HEK293T (cell line): ENCODE results near the gene ELAC2.

Experiments used
- CTCF ChIA-PET: fragments of 350-600 bp; formaldehyde crosslinking; extraction: SDS; loops from one replicate; lab custom pipeline; 2021; ENCODE audit warnings: antibody characterized with exemption, inconsistent platforms; lab: Yijun Ruan, JAX
- POLR2A ChIA-PET: fragments of 350-600 bp; formaldehyde crosslinking; extraction: SDS; loops from one replicate; lab custom pipeline; 2020; ENCODE audit warnings: antibody characterized with exemption, inconsistent platforms; lab: Yijun Ruan, JAX
- DNase-seq: peaks from one replicate; pipeline ENCODE4 v3.0.0; 2012; ENCODE audit warnings: mixed read lengths; ENCODE audit errors: extremely low spot score
- ARNT ChIP-seq: fragments of 450-650 bp; IDR thresholded peaks from 2 replicates; pipeline ENCODE4 v1.6.1; 2017; ENCODE audit warnings: mild to moderate bottlenecking
- BHLHE40 ChIP-seq: fragments of 450-650 bp; IDR thresholded peaks from 2 replicates; pipeline ENCODE4 v1.6.1; 2016; ENCODE audit warnings: mild to moderate bottlenecking, moderate library complexity, borderline replicate concordance
- CTBP1 ChIP-seq: fragments of 450-650 bp; IDR thresholded peaks from 2 replicates; pipeline ENCODE4 v1.6.1; 2016; ENCODE audit warnings: borderline replicate concordance
- ELF4 ChIP-seq: fragments of 450-650 bp; IDR thresholded peaks from 2 replicates; pipeline ENCODE4 v1.6.1; 2017; ENCODE audit warnings: antibody characterized with exemption
- FOXA1 ChIP-seq: fragments of 450-650 bp; IDR thresholded peaks from 2 replicates; pipeline ENCODE4 v1.6.1; 2016; ENCODE audit warnings: mild to moderate bottlenecking
- FOXK2 ChIP-seq: fragments of 450-650 bp; IDR thresholded peaks from 2 replicates; pipeline ENCODE4 v1.6.1; 2016; ENCODE audit warnings: mild to moderate bottlenecking
- FOXM1 ChIP-seq: fragments of 450-650 bp; IDR thresholded peaks from 2 replicates; pipeline ENCODE4 v1.6.1; 2017; ENCODE audit warnings: mild to moderate bottlenecking, borderline replicate concordance
- HDGF ChIP-seq: fragments of 450-650 bp; IDR thresholded peaks from 2 replicates; pipeline ENCODE4 v1.6.1; 2017; ENCODE audit warnings: antibody characterized with exemption, borderline replicate concordance
- L3MBTL2 ChIP-seq: fragments of 450-650 bp; conservative IDR thresholded peaks from 2 replicates; pipeline ENCODE4 v1.6.1; 2016; ENCODE audit warnings: mild to moderate bottlenecking
- LEF1 ChIP-seq: fragments of 450-650 bp; IDR thresholded peaks from 2 replicates; pipeline ENCODE4 v1.6.1; 2017; ENCODE audit warnings: mild to moderate bottlenecking, borderline replicate concordance
- NFRKB ChIP-seq: fragments of 450-650 bp; IDR thresholded peaks from 2 replicates; pipeline ENCODE4 v1.6.1; 2016; ENCODE audit warnings: mild to moderate bottlenecking, moderate library complexity
- PKNOX1 ChIP-seq: fragments of 450-650 bp; IDR thresholded peaks from 2 replicates; pipeline ENCODE4 v1.6.1; 2016
- SP1 ChIP-seq: fragments of 450-650 bp; IDR thresholded peaks from 2 replicates; pipeline ENCODE4 v1.6.1; 2017
- SUZ12 ChIP-seq: fragments of 450-650 bp; IDR thresholded peaks from 2 replicates; pipeline ENCODE4 v1.6.1; 2016; ENCODE audit warnings: mild to moderate bottlenecking
- TARDBP ChIP-seq: fragments of 450-650 bp; IDR thresholded peaks from 2 replicates; pipeline ENCODE4 v1.6.1; 2016
- ZNF384 ChIP-seq: fragments of 450-650 bp; IDR thresholded peaks from 2 replicates; pipeline ENCODE4 v1.6.1; 2016

ELAC2 gene

DNA sequence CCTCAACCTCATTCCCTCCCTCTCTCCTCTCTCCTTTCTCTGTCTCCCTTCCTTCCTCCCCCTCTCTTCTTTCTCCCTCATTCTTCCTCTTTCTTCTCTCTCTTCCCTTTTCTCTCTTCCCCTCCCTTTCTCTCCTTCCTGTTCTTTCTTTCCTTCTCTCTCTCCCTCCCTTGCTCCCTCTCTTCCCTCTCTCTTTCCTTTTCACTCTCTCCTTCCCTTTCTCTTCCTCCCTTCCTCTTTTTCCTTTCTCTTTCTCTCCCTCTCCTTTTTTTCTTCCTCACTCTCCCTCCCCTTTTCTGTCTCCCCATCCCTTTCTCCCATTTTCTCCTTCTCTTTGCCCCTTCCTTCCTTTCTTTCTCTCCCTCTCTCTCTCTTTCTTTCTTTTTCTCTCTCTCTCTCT is 7.9 kb upstream of the ELAC2 start:
- no peak for DNase-seq
- CTCF ChIA-PET: no interaction called here
- TF ChIP-seq SP1: no peak
- no peak for TF ChIP-seq LEF1
- no peak for TF ChIP-seq BHLHE40
- no peak for TF ChIP-seq SUZ12
- no peak for TF ChIP-seq L3MBTL2
- TF ChIP-seq PKNOX1: no peak
- TF ChIP-seq HDGF: no peak
- no peak for TF ChIP-seq ARNT
- TF ChIP-seq FOXA1: no peak
- TF ChIP-seq TARDBP: no peak
- TF ChIP-seq NFRKB: no peak
- TF ChIP-seq ELF4: no peak
- no peak for TF ChIP-seq ZNF384
- TF ChIP-seq FOXK2: no peak
- TF ChIP-seq CTBP1: no peak
- TF ChIP-seq FOXM1: no peak
- POLR2A ChIA-PET: no interaction called here

DNA sequence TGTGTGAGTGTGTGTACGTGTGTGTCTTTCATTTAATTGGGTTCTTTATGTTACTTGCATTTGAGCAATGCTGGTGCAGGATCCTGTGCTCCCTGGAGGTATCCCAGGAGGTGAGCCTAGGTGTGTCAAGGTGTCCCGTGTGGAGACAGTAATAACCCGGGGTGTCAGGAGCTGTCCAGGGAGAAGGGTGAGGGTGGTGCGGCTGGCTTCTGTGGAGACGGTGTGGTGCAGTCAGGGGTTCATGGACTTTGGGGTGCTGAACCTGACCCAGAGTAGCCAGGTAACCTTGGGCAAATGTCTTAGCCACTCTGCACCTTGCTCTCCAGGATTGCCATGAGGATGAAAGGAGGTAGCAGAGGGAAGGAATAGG is 7.4 kb upstream of the ELAC2 start:
- TF ChIP-seq PKNOX1: no peak
- TF ChIP-seq L3MBTL2: no peak
- TF ChIP-seq FOXK2: no peak
- no peak for TF ChIP-seq TARDBP
- TF ChIP-seq NFRKB: no peak
- DNase-seq: no peak
- ChIA-PET CTCF (interaction anchor here (0.6 kb wide), 1 partner anchor 8 kb away, joined by 3 read pairs; no protein-coding TSS in a partner anchor), POLR2A (no interaction called here)

DNA sequence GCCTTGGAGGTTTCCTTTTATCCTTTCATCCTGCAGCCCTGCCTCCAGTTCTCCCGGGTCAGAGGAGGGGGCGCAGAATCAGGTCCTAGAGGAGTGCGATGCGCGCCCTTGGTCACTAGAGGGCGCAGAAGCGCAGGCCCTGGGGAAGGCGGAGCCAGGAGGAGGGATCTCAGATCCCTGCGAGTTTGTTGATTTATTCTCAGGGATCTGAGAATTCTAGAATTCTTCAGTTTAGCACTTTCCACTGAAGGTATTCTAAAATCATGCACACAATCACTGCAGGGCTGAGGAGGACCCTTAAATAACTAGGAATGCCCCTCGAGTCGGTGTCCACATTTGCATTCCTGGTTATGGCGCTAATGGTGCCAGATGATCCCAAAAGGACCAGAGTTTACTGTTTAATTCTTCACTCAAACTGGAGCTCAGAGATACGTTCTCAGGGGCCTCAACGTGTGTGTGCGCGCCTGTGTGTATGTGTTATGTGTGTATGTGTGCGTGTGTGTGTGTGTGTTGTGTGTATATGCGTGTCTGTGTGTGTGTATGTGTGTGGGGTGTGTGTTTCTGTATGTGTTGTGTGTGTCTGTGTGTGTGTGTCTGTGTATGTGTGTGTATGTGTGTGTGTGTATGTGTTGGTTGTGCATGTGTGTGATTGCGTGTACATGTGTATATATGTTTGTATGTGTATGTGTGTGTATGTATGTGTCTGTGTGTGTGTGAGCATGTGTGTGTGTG is 6.9 kb upstream of the ELAC2 start:
- DNase-seq: peak; percentile 82
- ChIA-PET CTCF (interaction anchor here (0.6 to 0.7 kb wide), 3 partner anchors 9 to 1259 kb away, joined by 3 read pairs; no protein-coding TSS in a partner anchor), POLR2A (no interaction called here)
- TF ChIP-seq PKNOX1 (0 out of 2 replicates have a peak, but pooled peaks have one; percentile 4), ELF4 (no peak)

DNA sequence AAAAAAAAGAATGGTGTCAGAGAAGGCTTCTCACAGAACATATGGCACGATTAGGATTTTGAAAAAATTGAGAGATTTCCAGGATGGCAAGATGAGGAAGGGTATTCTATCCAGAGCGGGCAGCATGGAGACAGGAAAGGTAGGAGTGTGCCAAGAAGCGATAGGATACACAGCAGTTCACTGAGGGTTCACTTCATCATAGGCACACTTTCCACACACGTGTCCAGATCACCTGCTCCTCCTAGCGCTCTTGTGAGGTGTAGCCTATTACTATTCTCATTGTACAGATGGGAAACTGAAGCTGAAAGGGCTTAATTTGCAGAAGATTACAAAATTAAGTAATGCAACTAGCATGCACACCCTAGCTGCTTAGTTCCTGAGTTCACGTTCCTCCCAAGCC is 6.2 kb upstream of the ELAC2 start:
- ChIA-PET CTCF (interaction anchor here (0.6 to 0.7 kb wide), 2 partner anchors 53 to 1260 kb away, joined by 3 read pairs; no protein-coding TSS in a partner anchor), POLR2A (no interaction called here)
- DNase-seq: no peak
- TF ChIP-seq FOXK2: no peak
- no peak for TF ChIP-seq TARDBP
- TF ChIP-seq SP1: no peak
- no peak for TF ChIP-seq NFRKB
- TF ChIP-seq ARNT: no peak
- TF ChIP-seq CTBP1: no peak
- no peak for TF ChIP-seq ELF4
- TF ChIP-seq L3MBTL2: no peak
- TF ChIP-seq FOXA1: no peak
- TF ChIP-seq SUZ12: no peak
- no peak for TF ChIP-seq FOXM1
- TF ChIP-seq HDGF: no peak
- no peak for TF ChIP-seq ZNF384
- no peak for TF ChIP-seq LEF1
- no peak for TF ChIP-seq PKNOX1
- no peak for TF ChIP-seq BHLHE40

- no peak for TF ChIP-seq NFRKB
- TF ChIP-seq SUZ12: no peak
- ChIA-PET CTCF (no interaction called here), POLR2A (interaction anchor here (1.5 to 2.6 kb wide), 5 partner anchors 12 to 1292 kb away, joined by 4 to 14 read pairs (median 12); partner anchors contain the start of genes HS3ST3B1 and ZNF18)
- no peak for DNase-seq
These were observed 759 bp downstream of the ELAC2 start for GRCh38 chr17:13016881-13017654.

DNA sequence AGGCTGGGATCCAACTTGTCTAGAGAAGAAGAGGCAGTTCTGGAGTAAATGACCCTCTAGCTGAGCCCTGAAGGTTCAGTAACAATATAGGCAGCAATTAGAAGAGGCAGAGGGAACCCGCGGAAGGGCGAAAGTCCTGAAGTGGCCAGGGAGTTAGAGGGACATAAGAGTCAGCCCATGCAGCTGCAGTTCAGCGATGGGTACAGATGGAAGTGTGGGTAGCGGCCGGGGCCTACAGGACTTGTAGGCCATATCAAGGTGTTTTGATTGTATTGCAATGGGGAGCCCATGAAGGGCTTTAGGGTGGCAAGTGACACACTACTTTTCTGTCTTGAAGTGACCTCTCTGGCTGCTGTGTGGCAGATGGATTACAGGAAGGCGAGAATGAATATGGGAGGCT is 3.0 kb downstream of the ELAC2 start:
- ChIA-PET POLR2A (no interaction called here), CTCF (no interaction called here)
- DNase-seq: no peak
- no peak for TF ChIP-seq SUZ12
- TF ChIP-seq ZNF384: no peak
- no peak for TF ChIP-seq FOXK2
- no peak for TF ChIP-seq FOXM1
- no peak for TF ChIP-seq ARNT
- no peak for TF ChIP-seq PKNOX1
- no peak for TF ChIP-seq LEF1
- no peak for TF ChIP-seq CTBP1
- TF ChIP-seq L3MBTL2: no peak
- TF ChIP-seq BHLHE40: no peak
- no peak for TF ChIP-seq FOXA1
- TF ChIP-seq SP1: no peak
- no peak for TF ChIP-seq NFRKB
- no peak for TF ChIP-seq TARDBP
- no peak for TF ChIP-seq ELF4
- TF ChIP-seq HDGF: no peak
